Measurements from ENCODE around the gene GGA1.

GGA1 gene

DNA sequence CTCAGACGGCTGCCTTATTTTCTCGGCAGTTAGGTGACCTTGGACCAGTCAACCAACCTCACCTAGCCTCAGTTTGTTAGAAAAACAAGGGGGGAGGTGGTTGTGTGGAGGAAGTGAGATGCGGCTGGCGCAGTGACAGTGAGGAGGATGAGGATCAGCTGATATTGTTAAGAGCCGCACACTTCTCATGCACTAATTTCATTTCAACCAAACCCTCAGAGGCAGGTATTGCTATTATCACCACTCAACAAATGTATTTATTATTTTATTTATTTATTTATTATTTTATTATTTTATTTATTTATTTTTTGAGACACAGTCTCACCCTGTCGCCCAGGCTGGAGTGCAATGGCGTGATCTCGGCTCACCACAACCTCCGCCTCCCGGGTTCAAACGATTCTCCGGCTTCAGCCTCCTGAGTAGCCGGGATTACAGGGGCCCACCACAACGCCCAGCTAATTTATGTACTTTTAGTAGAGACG is 68.9 kb downstream of the GGA1 start:
- TF ChIP-seq, protein P1, sequence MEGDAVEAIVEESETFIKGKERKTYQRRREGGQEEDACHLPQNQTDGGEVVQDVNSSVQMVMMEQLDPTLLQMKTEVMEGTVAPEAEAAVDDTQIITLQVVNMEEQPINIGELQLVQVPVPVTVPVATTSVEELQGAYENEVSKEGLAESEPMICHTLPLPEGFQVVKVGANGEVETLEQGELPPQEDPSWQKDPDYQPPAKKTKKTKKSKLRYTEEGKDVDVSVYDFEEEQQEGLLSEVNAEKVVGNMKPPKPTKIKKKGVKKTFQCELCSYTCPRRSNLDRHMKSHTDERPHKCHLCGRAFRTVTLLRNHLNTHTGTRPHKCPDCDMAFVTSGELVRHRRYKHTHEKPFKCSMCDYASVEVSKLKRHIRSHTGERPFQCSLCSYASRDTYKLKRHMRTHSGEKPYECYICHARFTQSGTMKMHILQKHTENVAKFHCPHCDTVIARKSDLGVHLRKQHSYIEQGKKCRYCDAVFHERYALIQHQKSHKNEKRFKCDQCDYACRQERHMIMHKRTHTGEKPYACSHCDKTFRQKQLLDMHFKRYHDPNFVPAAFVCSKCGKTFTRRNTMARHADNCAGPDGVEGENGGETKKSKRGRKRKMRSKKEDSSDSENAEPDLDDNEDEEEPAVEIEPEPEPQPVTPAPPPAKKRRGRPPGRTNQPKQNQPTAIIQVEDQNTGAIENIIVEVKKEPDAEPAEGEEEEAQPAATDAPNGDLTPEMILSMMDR (IDR thresholded peaks at IDR 0.05; ENCODE audit: low read depth, low read length, missing control alignments) = no peak
- no peak for DNase-seq (ENCODE audit: low read depth)
- in situ Hi-C loops (cut with HindIII; ENCODE audit: low sequenced_read_pairs) = no loop called here
- peak overlapping the region; percentile 93 for H3K4me3 ChIP-seq (ENCODE audit: low read depth, low read length)

DNA sequence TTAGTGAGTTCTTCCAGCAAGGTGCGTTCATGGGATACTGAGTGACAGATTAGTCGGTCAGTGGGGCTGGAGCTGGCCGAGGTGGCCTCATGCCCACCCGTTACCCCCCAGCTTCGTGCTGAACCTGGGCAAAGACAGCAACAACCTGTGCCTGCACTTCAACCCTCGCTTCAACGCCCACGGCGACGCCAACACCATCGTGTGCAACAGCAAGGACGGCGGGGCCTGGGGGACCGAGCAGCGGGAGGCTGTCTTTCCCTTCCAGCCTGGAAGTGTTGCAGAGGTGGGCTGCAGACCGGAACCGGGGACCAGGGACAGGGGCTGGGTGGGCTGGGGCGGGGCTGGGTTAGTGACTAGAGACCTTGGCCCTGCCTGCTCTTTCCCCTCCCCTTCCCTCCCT is 69.7 kb downstream of the GGA1 start:
- H3K4me3 ChIP-seq (ENCODE audit: low read depth, low read length) = peak overlapping the region; percentile 93
- DNase-seq (ENCODE audit: low read depth) = no peak
- TF ChIP-seq, protein P1 (IDR thresholded peaks at IDR 0.05; ENCODE audit: low read depth, low read length, missing control alignments) = no peak

GRCh38 chr22:37679670-37680069 is 71.0 kb downstream of the GGA1 start:
- H3K4me3 ChIP-seq (ENCODE audit: low read depth, low read length) = no peak overlapping the region
- TF ChIP-seq, protein P1 (IDR thresholded peaks at IDR 0.05; ENCODE audit: low read depth, low read length, missing control alignments) = no peak
- DNase-seq (ENCODE audit: low read depth) = no peak
- in situ Hi-C loops (cut with HindIII; ENCODE audit: low sequenced_read_pairs) = no loop called here

More for the DNA sequence above, 69.7 kb downstream of the GGA1 start:
- in situ Hi-C loops (cut with HindIII; ENCODE audit: low sequenced_read_pairs) = no loop called here

DNA sequence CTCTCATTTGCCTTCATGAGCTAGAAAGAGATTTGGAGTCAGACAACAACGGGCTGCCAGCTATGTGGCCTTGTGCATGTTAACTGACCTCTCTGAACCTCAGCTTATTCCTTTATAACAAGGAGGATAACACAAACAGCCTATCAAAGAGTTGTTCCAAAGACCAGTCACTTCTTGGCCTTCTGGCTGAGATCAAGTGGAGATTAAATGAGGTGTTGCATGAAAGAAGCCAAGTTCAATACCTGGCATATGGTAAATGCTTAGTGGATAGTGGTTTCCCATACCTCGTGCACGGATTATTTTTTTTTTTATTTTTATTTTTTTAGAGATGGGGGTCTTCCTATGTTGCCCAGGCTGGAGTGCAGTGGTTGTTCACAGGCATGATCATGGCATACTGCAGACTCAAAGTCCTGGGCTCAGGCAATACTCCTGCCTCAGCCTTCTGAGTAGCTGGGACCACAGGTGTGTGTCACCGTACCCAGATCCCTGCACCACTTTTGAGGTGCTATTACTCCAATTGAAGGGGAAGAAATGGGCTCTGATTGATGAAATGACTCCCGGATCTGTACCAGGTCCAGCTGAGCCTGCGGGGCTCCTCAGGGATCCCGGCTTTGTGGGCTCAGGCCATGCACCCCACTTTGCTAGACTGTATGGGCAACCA is 71.7 kb downstream of the GGA1 start:
- H3K4me3 ChIP-seq (ENCODE audit: low read depth, low read length) = no peak overlapping the region
- no peak for DNase-seq (ENCODE audit: low read depth)
- in situ Hi-C loops (cut with HindIII; ENCODE audit: low sequenced_read_pairs) = no loop called here
- TF ChIP-seq, protein P1 (IDR thresholded peaks at IDR 0.05; ENCODE audit: low read depth, low read length, missing control alignments) = no peak

- in situ Hi-C loops (cut with HindIII; ENCODE audit: low sequenced_read_pairs) = no loop called here
- DNase-seq (ENCODE audit: low read depth) = no peak
- no peak overlapping the region for H3K4me3 ChIP-seq (ENCODE audit: low read depth, low read length)
- TF ChIP-seq, protein P1 (IDR thresholded peaks at IDR 0.05; ENCODE audit: low read depth, low read length, missing control alignments) = no peak
Measured at GRCh38 chr22:37681001-37681424, 72.4 kb downstream of the GGA1 start.

DNA sequence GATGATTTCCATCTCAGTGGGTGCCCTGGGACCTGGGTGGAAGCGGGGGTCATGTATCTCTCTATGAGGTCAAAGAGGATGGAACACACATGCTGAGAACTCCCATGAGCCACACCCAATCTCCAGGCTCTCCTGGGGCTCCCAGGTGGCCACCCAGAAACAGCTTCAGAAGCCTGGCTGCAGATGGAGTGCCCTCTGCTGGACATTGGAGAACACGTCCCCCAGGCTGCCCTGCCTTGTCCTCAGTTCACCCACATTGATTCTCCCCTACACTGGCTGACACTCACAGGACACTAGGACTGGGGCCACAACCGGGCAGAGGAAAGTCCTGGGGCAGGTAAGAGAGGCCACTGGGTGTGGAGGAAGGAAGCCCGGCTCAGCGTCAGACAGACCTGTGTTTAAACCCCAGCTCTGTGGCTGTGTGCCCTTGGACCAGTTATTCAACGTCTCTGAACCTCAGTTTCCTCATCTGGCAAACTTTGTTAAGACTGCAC is 73.0 kb downstream of the GGA1 start:
- TF ChIP-seq, protein P1 (IDR thresholded peaks at IDR 0.05; ENCODE audit: low read depth, low read length, missing control alignments) = peak; percentile 90
- no peak overlapping the region for H3K4me3 ChIP-seq (ENCODE audit: low read depth, low read length)
- DNase-seq (ENCODE audit: low read depth) = peak; percentile 63
- in situ Hi-C loops (cut with HindIII; ENCODE audit: low sequenced_read_pairs) = no loop called here

Data from astrocyte of the cerebellum (primary cell).